ENCODE data around the gene NKX6-1. TPM values are rescaled to one million over a fixed set of nuclear protein-coding genes. Genes with fewer than 3 reads are reported as not detected.

Gene NKX6-1
- total RNA-seq, 1 experiment from 2014 or later = 0.14 TPM

DNA sequence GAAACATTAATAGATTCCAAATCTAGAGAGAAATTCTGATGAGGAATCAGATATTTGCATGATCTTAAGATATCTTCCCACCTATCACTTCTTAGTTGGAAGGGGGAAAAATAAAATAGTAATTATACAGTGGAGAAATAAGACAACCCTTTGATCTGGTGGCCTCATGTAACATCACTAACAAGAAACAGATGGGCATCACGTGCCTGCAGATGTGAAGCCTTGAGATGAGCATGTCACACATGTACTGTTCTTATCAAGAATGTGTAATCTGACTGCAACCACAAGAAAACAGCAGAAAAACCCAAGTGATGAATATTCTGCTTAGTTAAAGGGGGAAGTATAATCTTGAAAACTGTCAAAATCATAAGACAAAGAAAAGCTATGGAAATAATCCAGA lies 31.4 kb upstream of the NKX6-1 start:
- H3K4me3 ChIP-seq (ENCODE audit: low read depth, low read length) = no peak overlapping the region
- H3K4me1 ChIP-seq = no peaks in the 10 kb centered on the region
- no peaks in the 10 kb centered on the region for H3K36me3 Mint-ChIP-seq (ENCODE audit: insufficient read depth, unreplicated experiment)
- H3K9me3 ChIP-seq = no peaks in the 10 kb centered on the region
- H3K36me3 ChIP-seq (ENCODE audit: control insufficient read depth, insufficient read depth, low read length) = no peaks in the 10 kb centered on the region
- H3K9me3 Mint-ChIP-seq (ENCODE audit: unreplicated experiment) = peaks cover 14% of the 10 kb centered on the region
- POLR2A ChIA-PET = no interaction called here
- TF ChIP-seq, protein P1, sequence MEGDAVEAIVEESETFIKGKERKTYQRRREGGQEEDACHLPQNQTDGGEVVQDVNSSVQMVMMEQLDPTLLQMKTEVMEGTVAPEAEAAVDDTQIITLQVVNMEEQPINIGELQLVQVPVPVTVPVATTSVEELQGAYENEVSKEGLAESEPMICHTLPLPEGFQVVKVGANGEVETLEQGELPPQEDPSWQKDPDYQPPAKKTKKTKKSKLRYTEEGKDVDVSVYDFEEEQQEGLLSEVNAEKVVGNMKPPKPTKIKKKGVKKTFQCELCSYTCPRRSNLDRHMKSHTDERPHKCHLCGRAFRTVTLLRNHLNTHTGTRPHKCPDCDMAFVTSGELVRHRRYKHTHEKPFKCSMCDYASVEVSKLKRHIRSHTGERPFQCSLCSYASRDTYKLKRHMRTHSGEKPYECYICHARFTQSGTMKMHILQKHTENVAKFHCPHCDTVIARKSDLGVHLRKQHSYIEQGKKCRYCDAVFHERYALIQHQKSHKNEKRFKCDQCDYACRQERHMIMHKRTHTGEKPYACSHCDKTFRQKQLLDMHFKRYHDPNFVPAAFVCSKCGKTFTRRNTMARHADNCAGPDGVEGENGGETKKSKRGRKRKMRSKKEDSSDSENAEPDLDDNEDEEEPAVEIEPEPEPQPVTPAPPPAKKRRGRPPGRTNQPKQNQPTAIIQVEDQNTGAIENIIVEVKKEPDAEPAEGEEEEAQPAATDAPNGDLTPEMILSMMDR (IDR thresholded peaks at IDR 0.05; ENCODE audit: insufficient read depth in 1 of 2, low read depth in 1 of 2, low read length in 1 of 2, severe bottlenecking in 1 of 2, unreplicated experiment in 1 of 2) = no peak
- H3K27me3 ChIP-seq (replicated peaks; ENCODE audit: control insufficient read depth, insufficient read depth, low read length) = no peaks in the 10 kb centered on the region
- no peaks in the 10 kb centered on the region for H3K4me1 Mint-ChIP-seq (ENCODE audit: low read depth, unreplicated experiment)
- H3K4me3 Mint-ChIP-seq (ENCODE audit: unreplicated experiment) = no peak overlapping the region
- intact Hi-C loops (cut with micrococcal nuclease; ENCODE audit: unreplicated experiment) = no loop called here
- DNase-seq = no peak
- CTCF ChIA-PET = no interaction called here
- no TSS peak for BruUV-seq (replicated peaks)
- H3K27me3 Mint-ChIP-seq (ENCODE audit: insufficient read depth, unreplicated experiment) = peaks cover 18% of the 10 kb centered on the region
- H3K27ac Mint-ChIP-seq (ENCODE audit: unreplicated experiment) = no peak overlapping the region

DNA sequence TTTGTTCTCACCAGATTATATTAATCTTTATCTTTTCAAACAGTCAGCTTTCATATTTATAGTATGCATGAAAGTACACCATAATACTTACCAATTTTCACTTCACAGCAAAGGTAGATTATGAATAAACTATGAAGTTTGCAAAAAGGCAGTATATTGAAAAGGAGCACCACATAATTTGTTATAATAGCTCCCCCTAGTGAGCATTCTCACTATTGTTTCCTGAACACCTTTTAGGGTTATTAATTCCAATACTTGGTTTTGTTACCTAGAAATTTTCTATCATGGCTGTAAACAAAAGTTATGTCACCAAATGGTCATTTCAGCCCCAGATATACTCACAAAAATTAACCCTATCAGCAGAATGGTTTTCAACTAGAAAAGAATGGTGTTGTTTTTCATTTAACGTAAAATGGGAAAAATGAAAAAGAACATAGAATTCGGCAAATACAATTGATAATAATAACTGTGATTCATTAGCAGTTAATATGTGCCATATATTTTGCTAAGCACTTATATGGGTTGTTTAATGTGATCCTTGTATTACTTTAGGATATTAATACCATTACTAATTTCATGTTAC lies 30.2 kb upstream of the NKX6-1 start:
- POLR2A ChIA-PET = no interaction called here
- BruUV-seq (replicated peaks) = no TSS peak
- CTCF ChIA-PET = interaction anchor here (0.7 to 1.0 kb wide), 3 partner anchors 30 to 97 kb away, joined by 3 to 4 read pairs (median 3); no protein-coding TSS in a partner anchor

DNA sequence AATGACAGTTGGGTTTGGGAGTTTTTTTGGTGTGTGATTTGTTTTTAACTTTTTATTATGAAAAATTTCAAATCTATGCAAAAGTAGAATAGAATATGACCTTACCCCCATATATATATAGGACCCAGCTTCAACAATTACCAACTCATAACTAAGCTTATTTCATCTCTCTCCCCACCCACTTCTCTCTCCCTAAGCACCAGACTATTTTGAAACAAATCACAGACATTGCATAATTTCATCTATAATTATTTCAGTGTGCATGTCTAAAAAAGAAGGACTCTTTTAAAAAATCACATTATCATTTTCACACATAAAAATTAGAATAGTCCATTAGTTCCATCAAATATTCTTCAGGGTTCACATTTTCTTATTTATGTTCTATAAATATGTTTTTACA lies 28.3 kb upstream of the NKX6-1 start:
- no peak for DNase-seq
- TF ChIP-seq, protein P1 (IDR thresholded peaks at IDR 0.05; ENCODE audit: insufficient read depth in 1 of 2, low read depth in 1 of 2, low read length in 1 of 2, severe bottlenecking in 1 of 2, unreplicated experiment in 1 of 2) = no peak
- Histone ChIP-seq H3K27me3 (replicated peaks; ENCODE audit: control insufficient read depth, insufficient read depth, low read length) (no peaks in the 10 kb centered on the region), H3K4me3 (ENCODE audit: low read depth, low read length) (no peak overlapping the region), H3K36me3 (ENCODE audit: control insufficient read depth, insufficient read depth, low read length) (no peaks in the 10 kb centered on the region), H3K9me3 (no peaks in the 10 kb centered on the region), H3K4me1 (no peaks in the 10 kb centered on the region)
- Mint-ChIP-seq H3K4me1 (ENCODE audit: low read depth, unreplicated experiment) (no peaks in the 10 kb centered on the region), H3K27ac (ENCODE audit: unreplicated experiment) (no peak overlapping the region), H3K27me3 (ENCODE audit: insufficient read depth, unreplicated experiment) (peaks cover 12% of the 10 kb centered on the region), H3K4me3 (ENCODE audit: unreplicated experiment) (no peak overlapping the region), H3K36me3 (ENCODE audit: insufficient read depth, unreplicated experiment) (no peaks in the 10 kb centered on the region), H3K9me3 (ENCODE audit: unreplicated experiment) (no peaks in the 10 kb centered on the region)
- ChIA-PET CTCF (no interaction called here), POLR2A (no interaction called here)
- no TSS peak for BruUV-seq (replicated peaks)
- intact Hi-C loops (cut with micrococcal nuclease; ENCODE audit: unreplicated experiment) = no loop called here

More for the DNA sequence above, 30.2 kb upstream of the NKX6-1 start:
- no peaks in the 10 kb centered on the region for H3K36me3 ChIP-seq (ENCODE audit: control insufficient read depth, insufficient read depth, low read length)
- no peak overlapping the region for H3K4me3 Mint-ChIP-seq (ENCODE audit: unreplicated experiment)
- H3K36me3 Mint-ChIP-seq (ENCODE audit: insufficient read depth, unreplicated experiment) = no peaks in the 10 kb centered on the region
- DNase-seq = peak in 1 of 2 experiments; percentile 38
- no peaks in the 10 kb centered on the region for H3K27me3 ChIP-seq (replicated peaks; ENCODE audit: control insufficient read depth, insufficient read depth, low read length)
- no peaks in the 10 kb centered on the region for H3K9me3 ChIP-seq
- no peak overlapping the region for H3K4me3 ChIP-seq (ENCODE audit: low read depth, low read length)
- TF ChIP-seq, protein P1 (IDR thresholded peaks at IDR 0.05; ENCODE audit: insufficient read depth in 1 of 2, low read depth in 1 of 2, low read length in 1 of 2, severe bottlenecking in 1 of 2, unreplicated experiment in 1 of 2) = peak; percentile 51 to 63
- peaks cover 18% of the 10 kb centered on the region for H3K27me3 Mint-ChIP-seq (ENCODE audit: insufficient read depth, unreplicated experiment)
- H3K4me1 ChIP-seq = no peaks in the 10 kb centered on the region
- H3K27ac Mint-ChIP-seq (ENCODE audit: unreplicated experiment) = no peak overlapping the region
- intact Hi-C loops (cut with micrococcal nuclease; ENCODE audit: unreplicated experiment) = no loop called here
- H3K4me1 Mint-ChIP-seq (ENCODE audit: low read depth, unreplicated experiment) = no peaks in the 10 kb centered on the region
- H3K9me3 Mint-ChIP-seq (ENCODE audit: unreplicated experiment) = peaks cover 14% of the 10 kb centered on the region
